Activated B cell treated with CpG ODN at 0.5 μM for 24 hours (primary cell): Measurements from ENCODE around the gene ABCD4. TPM values are rescaled to one million over a fixed set of nuclear protein-coding genes. Genes with fewer than 3 reads are reported as not detected.

ENCODE experiments used
- ATAC-seq: fragments of 200-7000 bp; cut with Tn5 transposase; one replicate; pipeline ENCODE4 v1.10.0; 2021; ENCODE audit warnings: low read depth, mild to moderate bottlenecking, moderate library complexity
- CTCF ChIA-PET: fragments of 350-600 bp; sonication (Branson Sonifier 250); formaldehyde crosslinking; loops from one replicate; lab custom pipeline; 2021; ENCODE audit warnings: antibody characterized with exemption; lab: Charles Lee
- POLR2A ChIA-PET: fragments of 350-600 bp; sonication (Branson Sonifier 250); formaldehyde crosslinking; loops from one replicate; lab custom pipeline; 2021; ENCODE audit warnings: antibody characterized with exemption; lab: Charles Lee
- DNase-seq: peaks from one replicate; pipeline ENCODE4 v3.0.0; 2022
- H3K27ac Mint-ChIP-seq: one replicate; pipeline ENCODE4 v1.8.0; 2020; ENCODE audit warnings: mixed read lengths
- H3K27me3 Mint-ChIP-seq: one replicate; pipeline ENCODE4 v1.8.0; 2021; ENCODE audit warnings: mixed read lengths
- H3K36me3 Mint-ChIP-seq: one replicate; pipeline ENCODE4 v1.8.0; 2021; ENCODE audit warnings: low read depth, mixed read lengths
- H3K4me1 Mint-ChIP-seq: one replicate; pipeline ENCODE4 v1.8.0; 2021; ENCODE audit warnings: mixed read lengths
- H3K4me3 Mint-ChIP-seq: one replicate; pipeline ENCODE4 v1.8.0; 2020; ENCODE audit warnings: mild to moderate bottlenecking, mixed read lengths
- H3K9me3 Mint-ChIP-seq: one replicate; pipeline ENCODE4 v1.8.0; 2020; ENCODE audit warnings: mixed read lengths
- intact Hi-C: fragments of 100-400 bp; cut with micrococcal nuclease; formaldehyde crosslinking; loops from one replicate; pipeline ENCODE4 v1.15.1; 2024
- total RNA-seq: library from RNA; stranded (reverse); gene quantifications from 2 replicates; pipeline ENCODE4 v1.2.3, GENCODE V29; 2022
- TF ChIP-seq, protein P1 (sequence below): fragments of 200-600 bp; IDR thresholded peaks from one replicate; pipeline ENCODE4 v1.8.0; 2022; ENCODE audit warnings: antibody characterized with exemption, mild to moderate bottlenecking

Gene ABCD4
- total RNA-seq, 1 donor from 2014 or later: 78.4 TPM

DNA sequence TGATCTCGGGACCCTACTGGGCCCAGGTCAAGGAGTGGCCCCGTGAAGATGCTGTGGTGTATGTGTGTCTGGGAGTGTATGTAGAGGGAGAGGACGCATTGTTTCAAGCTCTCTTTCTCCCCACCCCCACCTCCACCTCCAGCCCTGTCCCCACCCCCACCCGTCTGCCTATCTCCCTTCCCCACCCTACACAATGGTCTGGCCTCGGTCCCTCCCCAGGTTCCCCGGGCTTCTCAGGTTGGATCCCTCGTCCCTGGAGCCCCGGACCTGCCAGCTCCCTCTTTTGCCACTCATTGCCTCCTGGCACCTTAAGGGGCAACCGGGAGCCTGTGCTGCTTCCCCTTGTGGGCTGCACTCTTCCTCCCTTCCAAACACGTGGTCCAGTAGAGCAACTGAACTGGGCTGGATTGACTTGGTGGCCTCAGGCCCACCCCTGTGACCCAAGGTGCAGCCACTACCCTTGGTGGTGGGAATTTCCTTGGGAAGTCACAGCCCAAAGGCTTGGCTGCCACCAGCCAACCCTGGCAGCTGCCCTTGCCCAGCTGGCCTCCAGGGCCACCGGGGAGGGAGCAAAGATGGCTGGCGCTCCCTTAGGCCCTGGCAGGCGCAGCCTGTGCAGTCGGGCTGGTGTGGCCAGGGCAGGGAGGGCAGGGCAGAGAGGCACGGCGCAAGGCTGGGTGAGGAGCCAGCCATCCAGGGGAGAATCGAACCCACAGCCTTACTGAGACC is 46.2 kb upstream of the ABCD4 start:
- ATAC-seq (no peak), DNase-seq (no peak)
- no peaks in the 10 kb centered on the region for H3K4me1 Mint-ChIP-seq
- ChIA-PET POLR2A (no interaction called here), CTCF (no interaction called here)
- no peaks in the 10 kb centered on the region for H3K9me3 Mint-ChIP-seq
- intact Hi-C loops: no loop called here
- H3K4me3 Mint-ChIP-seq: no peak overlapping the region
- H3K36me3 Mint-ChIP-seq: no peaks in the 10 kb centered on the region
- H3K27me3 Mint-ChIP-seq: peaks cover 4% of the 10 kb centered on the region
- TF ChIP-seq, protein P1, sequence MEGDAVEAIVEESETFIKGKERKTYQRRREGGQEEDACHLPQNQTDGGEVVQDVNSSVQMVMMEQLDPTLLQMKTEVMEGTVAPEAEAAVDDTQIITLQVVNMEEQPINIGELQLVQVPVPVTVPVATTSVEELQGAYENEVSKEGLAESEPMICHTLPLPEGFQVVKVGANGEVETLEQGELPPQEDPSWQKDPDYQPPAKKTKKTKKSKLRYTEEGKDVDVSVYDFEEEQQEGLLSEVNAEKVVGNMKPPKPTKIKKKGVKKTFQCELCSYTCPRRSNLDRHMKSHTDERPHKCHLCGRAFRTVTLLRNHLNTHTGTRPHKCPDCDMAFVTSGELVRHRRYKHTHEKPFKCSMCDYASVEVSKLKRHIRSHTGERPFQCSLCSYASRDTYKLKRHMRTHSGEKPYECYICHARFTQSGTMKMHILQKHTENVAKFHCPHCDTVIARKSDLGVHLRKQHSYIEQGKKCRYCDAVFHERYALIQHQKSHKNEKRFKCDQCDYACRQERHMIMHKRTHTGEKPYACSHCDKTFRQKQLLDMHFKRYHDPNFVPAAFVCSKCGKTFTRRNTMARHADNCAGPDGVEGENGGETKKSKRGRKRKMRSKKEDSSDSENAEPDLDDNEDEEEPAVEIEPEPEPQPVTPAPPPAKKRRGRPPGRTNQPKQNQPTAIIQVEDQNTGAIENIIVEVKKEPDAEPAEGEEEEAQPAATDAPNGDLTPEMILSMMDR: no peak
- no peak overlapping the region for H3K27ac Mint-ChIP-seq

GRCh38 chr14:74348241-74348734 is 45.6 kb upstream of the ABCD4 start, which contains the start of gene VRTN:
Gene VRTN (plus strand): TSS chr14:74348471. CDS start chr14:74356784, 8,313 bp downstream.
- CTCF ChIA-PET: no interaction called here
- TF ChIP-seq, protein P1: no peak

GRCh38 chr14:74347795-74348100 is 45.0 kb upstream of the ABCD4 start:
- no peaks in the 10 kb centered on the region for H3K9me3 Mint-ChIP-seq
- ChIA-PET POLR2A (no interaction called here), CTCF (no interaction called here)
- no peak overlapping the region for H3K4me3 Mint-ChIP-seq
- H3K36me3 Mint-ChIP-seq: no peaks in the 10 kb centered on the region
- no peak overlapping the region for H3K27ac Mint-ChIP-seq
- no peaks in the 10 kb centered on the region for H3K4me1 Mint-ChIP-seq
- ATAC-seq (no peak), DNase-seq (no peak)
- intact Hi-C loops: no loop called here
- TF ChIP-seq, protein P1: no peak
- H3K27me3 Mint-ChIP-seq: peaks cover 8% of the 10 kb centered on the region

More at GRCh38 chr14:74348241-74348734, 45.6 kb upstream of the ABCD4 start, which contains the start of gene VRTN:
- ATAC-seq: no peak
- POLR2A ChIA-PET: no interaction called here
- H3K36me3 Mint-ChIP-seq: no peaks in the 10 kb centered on the region
- peaks cover 7% of the 10 kb centered on the region for H3K27me3 Mint-ChIP-seq
- intact Hi-C loops: no loop called here
- H3K27ac Mint-ChIP-seq: no peak within 1 kb of the TSS
- H3K4me1 Mint-ChIP-seq: no peaks in the 10 kb centered on the region
- H3K9me3 Mint-ChIP-seq: no peaks in the 10 kb centered on the region
- no peak for DNase-seq
- no peak within 1 kb of the TSS for H3K4me3 Mint-ChIP-seq

DNA sequence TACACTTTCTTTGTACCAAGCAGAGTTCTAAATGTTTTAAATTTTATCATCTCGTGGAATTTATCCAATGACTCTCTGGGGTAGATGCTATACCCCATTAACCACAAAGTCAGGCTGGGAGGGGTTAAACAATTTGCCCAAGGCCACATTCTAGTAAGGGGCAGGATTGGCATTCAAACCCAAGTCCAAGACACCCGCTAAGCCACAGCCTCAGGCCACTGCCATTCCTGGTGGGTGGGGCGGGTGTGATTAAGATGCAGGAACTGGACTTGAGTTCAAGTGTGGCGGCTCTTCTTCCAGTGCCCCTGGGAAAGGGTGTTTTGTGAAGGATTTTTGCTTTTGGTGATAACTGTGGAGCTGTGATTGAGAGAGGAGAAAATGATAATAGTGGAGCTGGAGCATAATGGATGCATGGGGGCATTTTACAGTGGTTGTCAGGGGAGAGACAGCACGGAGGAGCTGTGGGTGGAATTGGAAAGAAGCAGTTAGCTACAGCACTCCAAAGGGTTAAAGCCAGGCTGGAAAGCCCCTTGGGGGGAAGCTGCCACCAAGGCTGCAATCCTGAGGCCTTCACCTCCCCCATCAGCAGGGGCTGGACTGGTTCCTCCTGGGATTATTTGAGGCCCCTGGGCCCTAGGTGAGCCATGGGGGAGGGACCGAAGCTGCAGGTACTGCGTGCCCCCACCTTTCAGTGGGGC is 44.5 kb upstream of the ABCD4 start:
- CTCF ChIA-PET: no interaction called here
- ATAC-seq (no peak), DNase-seq (no peak)
- TF ChIP-seq, protein P1: no peak
- POLR2A ChIA-PET: interaction anchor here (0.6 kb wide), 1 partner anchor 429 kb away, joined by 4 read pairs; no protein-coding TSS in a partner anchor
- Mint-ChIP-seq H3K36me3 (no peaks in the 10 kb centered on the region), H3K9me3 (no peaks in the 10 kb centered on the region), H3K4me1 (no peaks in the 10 kb centered on the region), H3K27ac (no peak overlapping the region), H3K27me3 (peaks cover 4% of the 10 kb centered on the region), H3K4me3 (no peak overlapping the region)
- intact Hi-C loops: no loop called here

GRCh38 chr14:74346341-74346740 is 43.6 kb upstream of the ABCD4 start:
- Mint-ChIP-seq H3K4me3 (no peak overlapping the region), H3K4me1 (no peaks in the 10 kb centered on the region), H3K36me3 (no peaks in the 10 kb centered on the region), H3K27ac (no peak overlapping the region), H3K27me3 (peaks cover 4% of the 10 kb centered on the region), H3K9me3 (no peaks in the 10 kb centered on the region)
- ChIA-PET POLR2A (no interaction called here), CTCF (interaction anchor here (0.9 kb wide), 1 partner anchor 263 kb away, joined by 3 read pairs; no protein-coding TSS in a partner anchor)
- TF ChIP-seq, protein P1: no peak
- no peak for DNase-seq
- no peak for ATAC-seq
- intact Hi-C loops: no loop called here
